Gastrocnemius medialis (tissue), 4 donors: ENCODE measurements around the gene FOXJ1.

Experiments used
- POLR2A ChIP-seq, 2 donors: fragments of 450-650 bp; IDR thresholded peaks; one replicate each; pipeline ENCODE4 v1.6.1; 2017; ENCODE audit warnings: antibody characterized with exemption in 2 of 2, mild to moderate bottlenecking in 2 of 2, moderate library complexity in 2 of 2
- TF ChIP-seq, protein P1 (sequence below), 5 experiments: fragments of 450-650 bp in 3 of 5; fragments of 200-600 bp in 2 of 5; sonication (generic) in 2 of 5; IDR thresholded peaks in 4 of 5; conservative IDR thresholded peaks in 1 of 5; 1 replicate in 4 of 5; 2 replicates in 1 of 5; pipeline ENCODE4 v1.5.1; 2016 to 2019; ENCODE audit warnings: antibody characterized with exemption in 5 of 5, mild to moderate bottlenecking in 3 of 5, moderate library complexity in 3 of 5

DNA sequence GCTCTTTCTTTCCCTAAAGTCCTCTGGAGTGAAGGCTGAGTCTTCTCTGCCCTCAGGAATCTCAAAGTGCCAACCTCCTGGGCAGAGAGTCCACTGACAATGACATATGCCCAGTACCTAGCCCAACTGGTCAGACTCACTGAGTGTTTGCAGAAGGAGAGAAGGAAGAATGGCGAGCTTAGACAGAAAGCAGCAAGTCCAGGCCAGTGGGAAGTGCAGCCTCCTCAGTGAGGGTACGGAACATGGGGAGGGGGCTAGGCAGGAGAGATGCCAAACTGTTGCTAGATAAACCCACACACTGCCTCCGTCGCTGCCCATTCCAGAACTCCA lies 38.1 kb downstream of the FOXJ1 start:
- TF ChIP-seq, protein P1, sequence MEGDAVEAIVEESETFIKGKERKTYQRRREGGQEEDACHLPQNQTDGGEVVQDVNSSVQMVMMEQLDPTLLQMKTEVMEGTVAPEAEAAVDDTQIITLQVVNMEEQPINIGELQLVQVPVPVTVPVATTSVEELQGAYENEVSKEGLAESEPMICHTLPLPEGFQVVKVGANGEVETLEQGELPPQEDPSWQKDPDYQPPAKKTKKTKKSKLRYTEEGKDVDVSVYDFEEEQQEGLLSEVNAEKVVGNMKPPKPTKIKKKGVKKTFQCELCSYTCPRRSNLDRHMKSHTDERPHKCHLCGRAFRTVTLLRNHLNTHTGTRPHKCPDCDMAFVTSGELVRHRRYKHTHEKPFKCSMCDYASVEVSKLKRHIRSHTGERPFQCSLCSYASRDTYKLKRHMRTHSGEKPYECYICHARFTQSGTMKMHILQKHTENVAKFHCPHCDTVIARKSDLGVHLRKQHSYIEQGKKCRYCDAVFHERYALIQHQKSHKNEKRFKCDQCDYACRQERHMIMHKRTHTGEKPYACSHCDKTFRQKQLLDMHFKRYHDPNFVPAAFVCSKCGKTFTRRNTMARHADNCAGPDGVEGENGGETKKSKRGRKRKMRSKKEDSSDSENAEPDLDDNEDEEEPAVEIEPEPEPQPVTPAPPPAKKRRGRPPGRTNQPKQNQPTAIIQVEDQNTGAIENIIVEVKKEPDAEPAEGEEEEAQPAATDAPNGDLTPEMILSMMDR (IDR thresholded peaks at IDR 0.05 in 4 of 5, conservative IDR thresholded peaks at IDR 0.05 in 1 of 5), result no peak
- no peak for TF ChIP-seq POLR2A (IDR thresholded peaks at IDR 0.05)
